ENCODE measurements around the gene MS4A15.
"Not testable (repeated sequence)": the region's sequence is repeated elsewhere in the genome, so short reads cannot be mapped to it uniquely, and the experiment has no call there.

The MS4A15 gene, protein sequence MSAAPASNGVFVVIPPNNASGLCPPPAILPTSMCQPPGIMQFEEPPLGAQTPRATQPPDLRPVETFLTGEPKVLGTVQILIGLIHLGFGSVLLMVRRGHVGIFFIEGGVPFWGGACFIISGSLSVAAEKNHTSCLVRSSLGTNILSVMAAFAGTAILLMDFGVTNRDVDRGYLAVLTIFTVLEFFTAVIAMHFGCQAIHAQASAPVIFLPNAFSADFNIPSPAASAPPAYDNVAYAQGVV

DNA sequence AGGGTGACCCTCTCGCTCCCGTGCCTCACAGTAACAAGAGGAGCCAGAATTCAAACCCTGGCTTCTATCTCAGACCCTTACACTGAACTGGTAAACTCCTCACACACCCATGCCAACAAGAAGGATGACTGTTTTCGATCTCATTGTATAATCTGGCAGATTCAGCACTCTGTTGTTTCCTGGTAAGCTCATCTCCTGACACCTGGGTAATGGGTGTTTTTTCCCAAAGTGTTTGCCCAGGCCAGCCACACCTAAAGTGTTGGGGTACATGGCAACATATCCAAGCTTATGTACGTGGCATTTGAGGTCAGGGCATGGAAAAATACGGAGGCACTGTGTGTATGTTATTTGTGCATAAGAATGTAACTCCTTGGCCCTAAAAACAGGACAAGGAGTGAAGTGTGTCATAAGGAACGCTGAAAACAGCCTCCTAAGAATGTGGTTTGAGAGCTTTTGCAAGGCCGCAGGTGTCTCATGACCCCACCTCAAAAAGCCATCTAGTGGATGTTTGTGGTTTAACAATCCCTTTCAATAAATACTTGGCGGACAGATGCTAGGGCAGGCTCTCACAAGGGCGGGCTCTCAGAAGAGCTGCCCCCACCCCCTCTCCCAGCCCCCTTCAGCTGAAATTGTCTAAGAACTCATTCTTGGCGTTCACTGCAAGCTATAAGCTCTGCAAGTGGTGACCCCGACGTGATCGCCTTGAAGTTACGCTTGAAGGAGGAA, at the start of gene MS4A15:
Gene MS4A15, plus strand, starts transcription at position 561 of the 726 bp plus-strand sequence. CDS start 6,867 bp downstream, outside the sequence.
- TF ChIP-seq, protein P1, sequence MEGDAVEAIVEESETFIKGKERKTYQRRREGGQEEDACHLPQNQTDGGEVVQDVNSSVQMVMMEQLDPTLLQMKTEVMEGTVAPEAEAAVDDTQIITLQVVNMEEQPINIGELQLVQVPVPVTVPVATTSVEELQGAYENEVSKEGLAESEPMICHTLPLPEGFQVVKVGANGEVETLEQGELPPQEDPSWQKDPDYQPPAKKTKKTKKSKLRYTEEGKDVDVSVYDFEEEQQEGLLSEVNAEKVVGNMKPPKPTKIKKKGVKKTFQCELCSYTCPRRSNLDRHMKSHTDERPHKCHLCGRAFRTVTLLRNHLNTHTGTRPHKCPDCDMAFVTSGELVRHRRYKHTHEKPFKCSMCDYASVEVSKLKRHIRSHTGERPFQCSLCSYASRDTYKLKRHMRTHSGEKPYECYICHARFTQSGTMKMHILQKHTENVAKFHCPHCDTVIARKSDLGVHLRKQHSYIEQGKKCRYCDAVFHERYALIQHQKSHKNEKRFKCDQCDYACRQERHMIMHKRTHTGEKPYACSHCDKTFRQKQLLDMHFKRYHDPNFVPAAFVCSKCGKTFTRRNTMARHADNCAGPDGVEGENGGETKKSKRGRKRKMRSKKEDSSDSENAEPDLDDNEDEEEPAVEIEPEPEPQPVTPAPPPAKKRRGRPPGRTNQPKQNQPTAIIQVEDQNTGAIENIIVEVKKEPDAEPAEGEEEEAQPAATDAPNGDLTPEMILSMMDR (IDR thresholded peaks at IDR 0.05; ENCODE audit: low read length, missing control alignments), result peak; percentile 21
- DNase-seq (ENCODE audit: low read depth), result peak; percentile 24
- no peak within 1 kb of the TSS for H3K4me3 ChIP-seq (replicated peaks; ENCODE audit: low read depth, low read length)

DNA sequence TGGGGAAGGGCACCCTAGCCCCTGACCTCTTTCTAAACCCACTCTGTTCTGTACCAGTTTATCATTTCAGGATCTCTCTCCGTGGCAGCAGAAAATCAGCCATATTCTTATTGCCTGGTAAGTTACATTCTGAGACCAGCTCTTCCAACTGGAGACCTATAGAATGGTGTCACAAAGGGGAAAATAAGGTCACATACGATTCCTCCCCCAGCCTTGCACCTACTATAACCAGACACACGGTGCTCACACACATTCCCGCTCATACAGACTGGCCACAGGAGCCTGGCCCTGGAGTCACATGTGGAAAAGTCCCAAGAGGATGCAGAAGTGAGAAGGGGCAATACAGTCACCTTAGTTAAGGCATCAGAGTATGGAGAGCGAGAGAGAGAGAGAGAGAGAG, 49.7 kb upstream of the MS4A15 start:
- H3K4me3 ChIP-seq (replicated peaks; ENCODE audit: low read depth, low read length), result no peak overlapping the region
- DNase-seq (ENCODE audit: low read depth), result no peak
- TF ChIP-seq, protein P1 (IDR thresholded peaks at IDR 0.05; ENCODE audit: low read length, missing control alignments), result no peak

DNA sequence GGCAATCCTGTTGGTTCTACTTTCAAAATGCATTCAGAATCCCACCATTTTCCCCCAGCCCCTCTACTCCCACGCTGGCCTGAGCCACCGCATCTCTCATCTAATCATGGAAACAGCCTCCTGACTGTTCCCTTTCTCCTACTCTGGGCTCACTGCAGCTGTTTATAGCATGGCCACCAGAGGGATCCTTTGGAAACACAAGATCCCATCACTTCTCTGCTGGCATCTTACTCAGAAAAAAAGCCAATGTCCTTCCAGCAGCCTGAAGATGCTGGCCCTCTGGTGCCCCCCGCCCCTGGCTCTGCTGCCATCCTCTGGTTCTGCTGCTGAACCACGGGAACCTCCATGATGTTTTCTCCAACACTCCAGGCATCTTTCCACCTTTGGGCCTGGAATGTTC, 46.2 kb upstream of the MS4A15 start:
- TF ChIP-seq, protein P1 (IDR thresholded peaks at IDR 0.05; ENCODE audit: low read length, missing control alignments), result peak; percentile 10
- DNase-seq (ENCODE audit: low read depth), result no peak
- H3K4me3 ChIP-seq (replicated peaks; ENCODE audit: low read depth, low read length), result no peak overlapping the region

DNA sequence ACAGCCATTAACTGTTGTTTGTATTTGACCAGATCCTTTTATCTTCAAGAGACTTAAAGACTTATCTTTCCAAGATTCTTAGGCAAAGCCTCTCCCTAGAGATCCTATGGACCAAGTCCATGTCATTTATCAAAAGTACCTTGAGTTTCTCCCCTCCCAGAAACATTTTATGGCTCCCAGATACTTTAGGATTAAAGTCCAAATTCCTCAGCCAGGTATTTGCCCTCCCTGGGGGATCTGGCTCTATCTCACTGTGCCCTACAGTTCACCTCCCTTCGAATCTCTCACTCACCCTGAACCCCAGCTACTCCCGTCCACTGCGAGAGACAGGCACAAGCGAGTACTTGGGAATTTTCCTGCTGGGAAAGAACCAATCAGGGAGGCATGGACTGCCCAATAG, 45.4 kb upstream of the MS4A15 start:
- TF ChIP-seq, protein P1 (IDR thresholded peaks at IDR 0.05; ENCODE audit: low read length, missing control alignments), result no peak
- no peak for DNase-seq (ENCODE audit: low read depth)

DNA sequence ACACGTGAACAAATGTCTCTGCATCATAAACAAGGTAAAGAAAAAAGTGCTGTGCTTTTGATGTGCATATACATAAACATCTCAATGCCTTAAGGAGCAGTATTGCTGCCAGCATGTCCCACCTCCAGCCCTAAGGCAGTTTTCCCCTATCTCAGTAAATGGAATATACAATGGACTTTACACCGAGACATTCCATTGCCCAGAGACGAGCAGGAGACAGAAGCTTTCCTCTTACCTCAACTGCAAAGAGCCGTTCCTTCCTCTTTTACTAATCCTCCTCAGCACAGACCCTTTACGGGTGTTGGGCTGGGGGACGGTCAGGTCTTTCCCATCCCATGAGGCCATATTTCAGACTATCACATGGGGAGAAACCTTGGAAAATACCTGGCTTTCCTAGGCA, 43.2 kb upstream of the MS4A15 start:
- not testable (repeated sequence) for DNase-seq (ENCODE audit: low read depth)

More for the DNA sequence above, 45.4 kb upstream of the MS4A15 start:
- H3K4me3 ChIP-seq (replicated peaks; ENCODE audit: low read depth, low read length), result no peak overlapping the region

DNA sequence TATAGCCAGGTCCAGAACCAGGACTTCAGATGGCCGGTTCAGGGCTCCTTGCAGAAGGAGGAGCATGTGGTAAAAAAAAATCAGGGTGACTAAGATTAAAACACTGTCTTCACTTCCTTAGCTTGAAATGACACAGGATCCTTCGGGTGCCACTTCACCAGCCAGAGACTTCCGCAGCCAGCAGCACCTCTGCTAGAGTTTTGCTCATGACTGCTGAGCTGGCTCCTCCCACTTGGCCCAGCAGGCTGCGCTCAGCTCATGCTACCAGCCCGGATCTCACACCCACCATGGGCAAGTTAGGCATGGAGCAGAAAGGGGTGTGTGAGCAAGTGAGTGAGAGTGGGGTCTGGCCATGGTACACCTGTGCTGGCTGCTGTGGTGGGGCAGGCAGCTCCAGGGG, 38.7 kb upstream of the MS4A15 start:
- H3K4me3 ChIP-seq (replicated peaks; ENCODE audit: low read depth, low read length), result no peak overlapping the region
- TF ChIP-seq, protein P1 (IDR thresholded peaks at IDR 0.05; ENCODE audit: low read length, missing control alignments), result no peak
- DNase-seq (ENCODE audit: low read depth), result no peak

More for the DNA sequence above, 43.2 kb upstream of the MS4A15 start:
- H3K4me3 ChIP-seq (replicated peaks; ENCODE audit: low read depth, low read length), result not testable (repeated sequence)

DNA sequence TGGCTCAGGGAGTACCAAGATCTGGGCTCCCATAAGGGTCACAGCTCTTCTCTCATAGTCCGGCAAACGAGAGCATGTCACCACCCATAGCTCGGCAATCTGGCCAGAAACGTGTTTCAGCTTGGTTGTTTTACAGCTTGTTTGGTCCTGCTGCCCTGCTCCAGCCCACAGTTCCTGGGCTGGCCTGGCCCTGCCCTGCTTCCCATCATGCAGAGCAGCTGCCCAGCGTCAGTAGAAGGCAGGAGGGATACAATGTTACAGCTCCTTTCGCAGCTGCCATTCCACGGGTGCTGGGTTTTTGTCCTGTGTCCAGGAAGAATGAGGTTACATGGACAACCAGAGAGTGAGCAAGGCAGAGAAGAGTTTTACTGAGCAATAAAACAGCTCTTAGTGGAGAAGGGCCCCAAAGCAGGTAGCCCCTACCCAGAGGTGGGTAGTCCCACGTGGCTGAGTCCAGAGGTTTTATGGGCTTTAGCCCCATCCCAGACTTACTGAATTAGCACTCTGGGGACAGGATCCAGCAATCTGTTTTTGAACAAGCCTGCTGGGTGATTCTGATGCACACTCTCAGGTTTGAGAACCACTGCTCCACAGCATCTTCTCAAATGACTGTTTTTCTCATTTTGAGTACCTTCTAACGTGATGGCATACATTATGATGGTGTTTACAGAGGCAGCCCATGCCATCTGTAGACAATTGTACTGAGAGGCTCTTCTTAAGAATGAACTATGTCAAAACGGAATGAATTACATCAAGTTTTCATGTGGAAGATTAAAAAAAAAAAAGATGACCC, 37.9 kb upstream of the MS4A15 start:
- no peak for DNase-seq (ENCODE audit: low read depth)
- TF ChIP-seq, protein P1 (IDR thresholded peaks at IDR 0.05; ENCODE audit: low read length, missing control alignments), result no peak
- H3K4me3 ChIP-seq (replicated peaks; ENCODE audit: low read depth, low read length), result no peak overlapping the region
